Adrenal gland (tissue), 12 donors: ENCODE measurements around the gene MTMR10. TPM values are rescaled to one million over a fixed set of nuclear protein-coding genes. Genes with fewer than 3 reads are reported as not detected.

Source experiments
- DNase-seq, 7 donors: peaks; one replicate each; pipeline ENCODE4 v3.0.0-alpha.2; 2019 to 2020
- H3K27ac ChIP-seq, 5 donors: fragments of 200-600 bp; sonication (generic) in 4 of 5; 1 replicate in 3 of 5; 2 replicates in 2 of 5; pipeline versions ENCODE4 v1.5.1 to v1.8.0; 2016 to 2020; ENCODE audit warnings: mild to moderate bottlenecking in 1 of 5
- H3K27me3 ChIP-seq: fragments of 200-600 bp; 2 replicates; pipeline ENCODE4 v1.8.0; 2021
- H3K36me3 ChIP-seq, 2 donors: fragments of 200-600 bp; replicated peaks in 1 of 2; 1 replicate in 1 of 2; 2 replicates in 1 of 2; pipeline versions ENCODE4 v1.5.1 to v1.8.0; 2018 to 2022
- H3K4me1 ChIP-seq, 2 donors: fragments of 200-600 bp; replicated peaks in 1 of 2; 1 replicate in 1 of 2; 2 replicates in 1 of 2; pipeline versions ENCODE4 v1.5.1 to v1.8.0; 2018 to 2021
- H3K4me3 ChIP-seq, 4 donors: fragments of 200-600 bp; sonication (generic) in 3 of 4; one replicate each; pipeline ENCODE4 v1.5.1; 2016 to 2018
- H3K9me3 ChIP-seq, 3 donors: fragments of 200-600 bp; sonication (generic) in 1 of 3; replicated peaks in 1 of 3; 1 replicate in 2 of 3; 2 replicates in 1 of 3; pipeline versions ENCODE4 v1.5.1 to v1.8.0; 2016 to 2021
- POLR2A ChIP-seq, 2 donors: fragments of 450-650 bp; IDR thresholded peaks; one replicate each; pipeline ENCODE4 v1.6.1; 2017; ENCODE audit warnings: antibody characterized with exemption in 2 of 2, mild to moderate bottlenecking in 2 of 2, moderate library complexity in 1 of 2
- WGBS, 4 donors: extraction: QIAGEN DNeasy Blood & Tissue Kit in 2 of 4; methylation state at CpG; one replicate each; pipeline versions ENCODE4 v1.1.5 to v1.1.7; 2013 to 2017; 5-methylcytosine and 5-hydroxymethylcytosine counted together
- intact Hi-C, 2 donors: fragments of 100-400 bp; cut with DNase I; formaldehyde crosslinking; loops; one replicate each; pipeline versions ENCODE4 v1.14.1 to v1.15.0; 2022 to 2023
- polyA plus RNA-seq, 3 donors: library from polyadenylated mRNA; stranded (reverse); fragments of 200-250 nt in 2 of 3; fragments of 350-450 nt in 1 of 3; fragmentation: Illumina TruSeq in 1 of 3; extraction: RNeasy Lipid Tissue Mini Kit (QIAGEN cat#74804) in 1 of 3; gene quantifications; one replicate each; pipeline ENCODE4 v1.2.3, GENCODE V29; 2013 to 2014
- total RNA-seq, 9 donors: library from RNA; depleted of rRNA in 4 of 9; stranded (reverse); fragments of >200 nt in 4 of 9; fragments of 120-200 nt in 1 of 9; fragmentation: NEBNext Ultra II Directional in 1 of 9; extraction: Animal tissue kit (Norgen Biotek cat#: 25700) in 1 of 9; gene quantifications; one replicate each; pipeline versions ENCODE4 v1.1.0 to v1.2.4, GENCODE V29; 2013 to 2023
- TF ChIP-seq, protein P1 (sequence below), 6 experiments: fragments of 450-650 bp in 4 of 6; fragments of 200-600 bp in 2 of 6; sonication (generic) in 1 of 6; IDR thresholded peaks; 1 replicate in 5 of 6; 2 replicates in 1 of 6; pipeline versions ENCODE4 v1.5.1 to v1.8.0; 2016 to 2021; ENCODE audit warnings: antibody characterized with exemption in 6 of 6, mild to moderate bottlenecking in 2 of 6, moderate library complexity in 1 of 6
- donor health status: healthy with polysubstance abuse.
- donor health status: Bipolar disorder and iron deficiency.
- donor health status: DM: yes; HTN: yes; CAD: no.
- donor health status: DM: no; HTN: no; CAD: no.
- donor health status: DM: no; HTN: no; CAD: no.
- donor health status: DM: yes; HTN: yes; CAD: no.

MTMR10 gene
- total and polyA plus RNA-seq, 12 donors: 9.2 to 42.7 (median 21.5) TPM

DNA sequence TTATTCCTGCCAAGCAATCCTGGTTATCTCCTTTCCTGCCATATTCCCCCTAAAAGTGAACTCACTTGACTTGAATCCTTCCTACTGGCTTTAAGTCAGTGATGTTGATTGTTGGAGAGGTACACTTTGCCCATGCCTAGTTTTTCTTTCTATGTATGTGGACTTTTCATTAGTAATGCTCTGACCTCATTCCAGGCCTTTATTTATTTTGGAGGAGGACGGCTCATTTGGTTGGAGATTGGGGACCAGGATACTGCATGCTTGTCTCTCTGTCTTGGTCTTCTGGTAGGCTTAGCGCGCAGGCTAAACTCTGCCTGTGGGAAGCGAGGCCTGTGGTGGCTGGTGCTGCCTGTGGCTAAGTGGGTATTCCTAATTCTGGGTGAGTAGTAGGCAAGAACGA, 29.1 kb upstream of the MTMR10 start:
- H3K27me3 ChIP-seq: no peaks in the 10 kb centered on the region
- H3K4me1 ChIP-seq: no peaks in the 10 kb centered on the region
- 88 to 94% (median 91%) methylated on average over 5 of the region's 5 CpGs for WGBS, 4 donors
- no peak for TF ChIP-seq POLR2A (IDR thresholded peaks at IDR 0.05)
- TF ChIP-seq, protein P1, sequence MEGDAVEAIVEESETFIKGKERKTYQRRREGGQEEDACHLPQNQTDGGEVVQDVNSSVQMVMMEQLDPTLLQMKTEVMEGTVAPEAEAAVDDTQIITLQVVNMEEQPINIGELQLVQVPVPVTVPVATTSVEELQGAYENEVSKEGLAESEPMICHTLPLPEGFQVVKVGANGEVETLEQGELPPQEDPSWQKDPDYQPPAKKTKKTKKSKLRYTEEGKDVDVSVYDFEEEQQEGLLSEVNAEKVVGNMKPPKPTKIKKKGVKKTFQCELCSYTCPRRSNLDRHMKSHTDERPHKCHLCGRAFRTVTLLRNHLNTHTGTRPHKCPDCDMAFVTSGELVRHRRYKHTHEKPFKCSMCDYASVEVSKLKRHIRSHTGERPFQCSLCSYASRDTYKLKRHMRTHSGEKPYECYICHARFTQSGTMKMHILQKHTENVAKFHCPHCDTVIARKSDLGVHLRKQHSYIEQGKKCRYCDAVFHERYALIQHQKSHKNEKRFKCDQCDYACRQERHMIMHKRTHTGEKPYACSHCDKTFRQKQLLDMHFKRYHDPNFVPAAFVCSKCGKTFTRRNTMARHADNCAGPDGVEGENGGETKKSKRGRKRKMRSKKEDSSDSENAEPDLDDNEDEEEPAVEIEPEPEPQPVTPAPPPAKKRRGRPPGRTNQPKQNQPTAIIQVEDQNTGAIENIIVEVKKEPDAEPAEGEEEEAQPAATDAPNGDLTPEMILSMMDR (IDR thresholded peaks at IDR 0.05): no peak
- intact Hi-C loops: no loop called here
- H3K9me3 ChIP-seq: no peaks in the 10 kb centered on the region
- no peak overlapping the region for H3K4me3 ChIP-seq
- H3K27ac ChIP-seq: no peak overlapping the region
- no peaks in the 10 kb centered on the region for H3K36me3 ChIP-seq
- no peak for DNase-seq

DNA sequence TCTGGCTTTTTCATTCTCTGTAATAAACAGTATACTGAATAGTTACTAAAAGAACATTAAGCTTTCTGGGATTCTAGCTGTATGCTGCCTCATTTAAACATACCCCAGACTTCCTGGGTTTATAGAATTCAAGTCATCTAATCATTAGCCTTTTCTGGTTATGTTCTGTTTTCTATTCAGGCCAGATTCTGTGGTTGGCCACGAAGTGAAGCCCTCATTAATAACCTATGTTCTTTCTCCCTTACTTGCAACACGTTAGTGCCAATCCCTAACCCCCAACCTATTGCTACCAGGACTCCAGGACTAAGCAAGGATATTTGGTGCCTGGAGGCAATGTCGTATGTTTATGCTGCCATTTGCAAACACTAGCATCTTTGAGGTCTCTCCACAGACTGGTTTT, 28.6 kb upstream of the MTMR10 start:
- 79 to 83% (median 81%) methylated on average over 3 of the region's 3 CpGs for WGBS, 4 donors
- TF ChIP-seq POLR2A (IDR thresholded peaks at IDR 0.05): no peak
- TF ChIP-seq, protein P1 (IDR thresholded peaks at IDR 0.05): no peak
- intact Hi-C loops: no loop called here
- H3K27ac ChIP-seq: no peak overlapping the region
- H3K4me1 ChIP-seq: no peaks in the 10 kb centered on the region
- H3K9me3 ChIP-seq: no peaks in the 10 kb centered on the region
- no peaks in the 10 kb centered on the region for H3K27me3 ChIP-seq
- DNase-seq: no peak
- no peaks in the 10 kb centered on the region for H3K36me3 ChIP-seq
- no peak overlapping the region for H3K4me3 ChIP-seq

DNA sequence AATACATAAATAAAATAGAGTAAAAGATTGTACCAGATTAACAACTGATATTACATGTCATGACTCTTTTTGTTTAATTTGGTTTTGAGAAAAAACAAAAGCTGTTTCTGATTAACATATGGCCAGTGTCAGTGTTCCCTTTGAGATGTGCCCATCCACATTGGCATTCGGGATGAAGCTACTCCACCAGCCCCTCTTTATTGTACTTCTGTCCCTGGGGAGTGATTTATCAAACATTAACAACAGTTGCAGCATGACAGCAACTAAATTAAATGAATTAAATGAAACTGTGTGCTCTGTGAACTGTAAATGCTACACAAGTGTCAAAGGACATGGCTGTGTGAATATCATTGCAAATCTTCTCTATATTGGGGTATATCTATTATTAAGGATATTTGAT, 25.9 kb upstream of the MTMR10 start:
- H3K36me3 ChIP-seq: no peaks in the 10 kb centered on the region
- H3K4me3 ChIP-seq: no peak overlapping the region
- H3K27me3 ChIP-seq: no peaks in the 10 kb centered on the region
- no peaks in the 10 kb centered on the region for H3K9me3 ChIP-seq
- no peaks in the 10 kb centered on the region for H3K4me1 ChIP-seq
- WGBS, 4 donors: 40 to 70% (median 64%) methylated on average over 1 of the region's 1 CpG
- no peak for DNase-seq
- H3K27ac ChIP-seq: no peak overlapping the region
- TF ChIP-seq, protein P1 (IDR thresholded peaks at IDR 0.05): no peak
- TF ChIP-seq POLR2A (IDR thresholded peaks at IDR 0.05): no peak
- intact Hi-C loops: no loop called here

DNA sequence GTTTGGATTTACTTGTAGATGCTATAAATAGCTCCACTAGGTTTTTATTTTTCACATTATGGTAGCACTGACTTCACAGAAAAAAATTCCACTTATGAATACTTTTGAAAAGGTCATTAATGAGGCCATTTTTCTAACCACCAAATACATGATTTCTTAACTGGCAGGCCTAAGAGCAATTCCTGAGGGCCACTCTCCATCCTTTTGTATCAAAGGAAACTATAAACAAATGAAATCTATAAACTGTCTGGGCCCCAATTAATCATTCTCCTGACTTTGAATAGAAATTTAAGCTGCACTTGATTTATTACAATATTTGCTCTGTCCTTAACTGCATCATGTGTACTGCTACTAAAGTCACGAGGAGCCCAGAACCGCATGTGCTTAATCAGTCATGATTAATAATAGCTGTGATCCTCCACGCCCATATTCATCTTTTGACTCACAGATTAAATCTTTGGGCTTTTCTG, 25.1 kb upstream of the MTMR10 start:
- no peaks in the 10 kb centered on the region for H3K27me3 ChIP-seq
- no peak overlapping the region for H3K4me3 ChIP-seq
- H3K9me3 ChIP-seq: peaks cover 0 to 5% (median 4%) of the 10 kb centered on the region in 3 donors
- no peaks in the 10 kb centered on the region for H3K36me3 ChIP-seq
- no peak overlapping the region for H3K27ac ChIP-seq
- intact Hi-C loops: no loop called here
- WGBS, 4 donors: 55 to 68% (median 59%) methylated on average over 3 of the region's 3 CpGs
- no peaks in the 10 kb centered on the region for H3K4me1 ChIP-seq
- no peak for DNase-seq
- TF ChIP-seq, protein P1 (IDR thresholded peaks at IDR 0.05): no peak
- TF ChIP-seq POLR2A (IDR thresholded peaks at IDR 0.05): no peak
